OCI-LY1 (cell line): ENCODE data around the gene CDH20.

ENCODE experiments used
- EZH2 ChIP-seq: fragments of 200-600 bp; sonication (generic), shearing (Covaris generic); IDR thresholded peaks from 2 replicates; pipeline ENCODE4 v1.8.0; 2017; ENCODE audit warnings: borderline replicate concordance, mixed run types, mild to moderate bottlenecking, antibody characterized with exemption, low read length, moderate library complexity, mixed read lengths
- TF ChIP-seq, protein P1 (sequence below): fragments of 200-600 bp; sonication (generic), shearing (Covaris generic); IDR thresholded peaks from 2 replicates; pipeline ENCODE4 v1.5.1; 2017; ENCODE audit warnings: mild to moderate bottlenecking, antibody characterized with exemption, low read length, moderate library complexity, mixed read lengths

DNA sequence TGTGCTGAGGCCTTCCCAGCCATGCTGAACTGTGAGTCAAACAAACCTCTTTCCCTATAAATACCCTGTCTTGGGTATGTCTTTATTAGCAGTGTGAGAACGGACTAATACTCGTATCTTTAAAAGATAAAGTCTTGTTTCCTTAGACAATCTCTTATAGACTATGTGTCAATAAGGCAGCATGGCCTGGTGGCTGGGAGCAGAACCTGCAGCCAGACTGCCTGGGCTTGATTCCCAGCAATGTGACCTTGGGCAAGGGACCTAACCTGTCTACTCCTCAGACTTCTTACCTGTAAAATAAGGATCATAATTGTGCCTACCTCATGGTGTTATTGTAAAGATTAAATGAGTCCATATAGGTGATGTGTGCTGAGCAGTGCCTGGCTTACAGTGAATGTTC lies 198.7 kb downstream of the CDH20 start:
- TF ChIP-seq, protein P1, sequence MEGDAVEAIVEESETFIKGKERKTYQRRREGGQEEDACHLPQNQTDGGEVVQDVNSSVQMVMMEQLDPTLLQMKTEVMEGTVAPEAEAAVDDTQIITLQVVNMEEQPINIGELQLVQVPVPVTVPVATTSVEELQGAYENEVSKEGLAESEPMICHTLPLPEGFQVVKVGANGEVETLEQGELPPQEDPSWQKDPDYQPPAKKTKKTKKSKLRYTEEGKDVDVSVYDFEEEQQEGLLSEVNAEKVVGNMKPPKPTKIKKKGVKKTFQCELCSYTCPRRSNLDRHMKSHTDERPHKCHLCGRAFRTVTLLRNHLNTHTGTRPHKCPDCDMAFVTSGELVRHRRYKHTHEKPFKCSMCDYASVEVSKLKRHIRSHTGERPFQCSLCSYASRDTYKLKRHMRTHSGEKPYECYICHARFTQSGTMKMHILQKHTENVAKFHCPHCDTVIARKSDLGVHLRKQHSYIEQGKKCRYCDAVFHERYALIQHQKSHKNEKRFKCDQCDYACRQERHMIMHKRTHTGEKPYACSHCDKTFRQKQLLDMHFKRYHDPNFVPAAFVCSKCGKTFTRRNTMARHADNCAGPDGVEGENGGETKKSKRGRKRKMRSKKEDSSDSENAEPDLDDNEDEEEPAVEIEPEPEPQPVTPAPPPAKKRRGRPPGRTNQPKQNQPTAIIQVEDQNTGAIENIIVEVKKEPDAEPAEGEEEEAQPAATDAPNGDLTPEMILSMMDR, result no peak
- TF ChIP-seq EZH2, result no peak
